K562 (cell line): ENCODE data around the gene CCSER1. TPM values are rescaled to one million over a fixed set of nuclear protein-coding genes. Genes with fewer than 3 reads are reported as not detected.

Experiments
- ATAC-seq: fragments of 200-7000 bp; cut with Tn5 transposase; 3 replicates; pipeline ENCODE4 v1.9.1; 2020; ENCODE audit warnings: moderate library complexity
- BruUV-seq: library from RNA; stranded (reverse); fragments of 400-500 nt; replicated peaks from 2 replicates; lab custom pipeline; 2021; lab: Mats Ljungman, UMichigan
- CTCF ChIA-PET: fragments of 300-600 bp; formaldehyde crosslinking; extraction: SDS; loops from one replicate; lab custom pipeline; 2021; ENCODE audit warnings: low intra/inter-chr PET ratio; lab: Yijun Ruan, JAX
- POLR2A ChIA-PET: fragments of 300-600, 350-650 bp; sonication (Branson Sonifier 250); formaldehyde crosslinking; extraction: SDS; loops from one replicate; lab custom pipeline; 2021; ENCODE audit warnings: antibody characterized with exemption, inconsistent platforms; lab: Yijun Ruan, JAX
- DNase-seq, 4 experiments: peaks; one replicate each; pipeline versions ENCODE4 v3.0.0 to v3.0.0-alpha.2; 2011 to 2018; ENCODE audit warnings: low spot score in 3 of 4, mixed read lengths in 3 of 4; ENCODE audit errors: extremely low read depth in 1 of 4
- FAIRE-seq: peaks from 2 replicates; lab custom pipeline; 2011; peaks lifted over from hg19 to GRCh38; lab: Jason Lieb, UNC
- H2AFZ ChIP-seq: 2 replicates; pipeline ENCODE4 v1.6.0; 2011; ENCODE audit warnings: low read depth, low read length, control low read depth, inconsistent platforms
- H3K27ac ChIP-seq: fragments of 200-600 bp; 3 replicates; pipeline ENCODE4 v1.8.0; 2011; ENCODE audit warnings: low read depth, mild to moderate bottlenecking, control low read depth, inconsistent platforms, low read length, moderate library complexity, mixed read lengths; ENCODE audit errors: extremely low read depth
- H3K27me3 ChIP-seq, 2 experiments: fragments of 300-600 bp in 1 of 2; 2 replicates in 1 of 2; 3 replicates in 1 of 2; pipeline versions ENCODE4 v1.6.0 to v1.8.0; 2011; ENCODE audit warnings: inconsistent platforms in 2 of 2, low read length in 2 of 2, mild to moderate bottlenecking in 1 of 2, mixed read lengths in 1 of 2, moderate library complexity in 1 of 2; ENCODE audit not compliant: control insufficient read depth in 2 of 2, insufficient read depth in 2 of 2
- H3K36me3 ChIP-seq: fragments of 300-600 bp; 3 replicates; pipeline ENCODE4 v1.8.0; 2011; ENCODE audit warnings: mild to moderate bottlenecking, low read length, inconsistent platforms; ENCODE audit not compliant: control insufficient read depth, insufficient read depth
- H3K4me1 ChIP-seq, 2 experiments: fragments of 200-600 bp in 1 of 2; replicated peaks in 1 of 2; 2 replicates in 1 of 2; 3 replicates in 1 of 2; pipeline versions ENCODE4 v1.5.1 to v1.8.0; 2011; ENCODE audit warnings: inconsistent platforms in 2 of 2, low read length in 2 of 2, mild to moderate bottlenecking in 1 of 2, mixed read lengths in 1 of 2, moderate library complexity in 1 of 2; ENCODE audit not compliant: control insufficient read depth in 2 of 2, insufficient read depth in 2 of 2
- H3K4me2 ChIP-seq: 2 replicates; pipeline ENCODE4 v1.6.1; 2011; ENCODE audit warnings: low read length, control low read depth, inconsistent platforms, mixed read lengths; ENCODE audit not compliant: insufficient read depth
- H3K4me3 ChIP-seq: fragments of 200-600 bp; sonication (generic), shearing (Covaris generic); 2 replicates; pipeline ENCODE4 v1.5.1; 2016; ENCODE audit warnings: control low read depth, inconsistent platforms
- H3K79me2 ChIP-seq: fragments of 200-600 bp; 3 replicates; pipeline ENCODE4 v1.8.0; 2011; ENCODE audit warnings: low read length, inconsistent platforms; ENCODE audit not compliant: control insufficient read depth, insufficient read depth
- H3K9ac ChIP-seq, 2 experiments: 2 replicates each; pipeline versions ENCODE4 v1.6.0 to v1.6.1; 2011; ENCODE audit warnings: low read depth in 2 of 2, low read length in 2 of 2, control low read depth in 1 of 2, inconsistent platforms in 1 of 2, mild to moderate bottlenecking in 1 of 2, mixed read lengths in 1 of 2; ENCODE audit not compliant: insufficient read depth in 1 of 2
- H3K9me1 ChIP-seq: one replicate; pipeline ENCODE4 v1.6.0; 2011; ENCODE audit warnings: inconsistent platforms, mild to moderate bottlenecking, low read length, moderate library complexity; ENCODE audit not compliant: control insufficient read depth, insufficient read depth
- H3K9me3 ChIP-seq: replicated peaks from 2 replicates; pipeline ENCODE4 v1.5.1; 2011; ENCODE audit warnings: low read depth, low read length, inconsistent platforms; ENCODE audit not compliant: control insufficient read depth, insufficient read depth
- H4K20me1 ChIP-seq: replicated peaks from 2 replicates; pipeline ENCODE4 v1.6.1; 2011; ENCODE audit warnings: low read length, inconsistent platforms, mixed read lengths; ENCODE audit not compliant: control insufficient read depth, insufficient read depth
- ATF2 ChIP-seq: sonication (generic); formaldehyde crosslinking; IDR thresholded peaks from 2 replicates; pipeline ENCODE4 v1.8.1; 2022; ENCODE audit warnings: missing genetic modification reagents
- BRF2 ChIP-seq: IDR thresholded peaks from 3 replicates; pipeline ENCODE4 v1.6.1; 2011; ENCODE audit warnings: borderline replicate concordance, mild to moderate bottlenecking; ENCODE audit not compliant: insufficient read length, insufficient read depth
- CC2D1A ChIP-seq: fragments of 450-650 bp; IDR thresholded peaks from 2 replicates; pipeline ENCODE4 v1.6.1; 2017; ENCODE audit warnings: mild to moderate bottlenecking
- COPS2 ChIP-seq: fragments of 450-650 bp; conservative IDR thresholded peaks from 2 replicates; pipeline ENCODE4 v1.6.1; 2016; ENCODE audit warnings: mild to moderate bottlenecking, moderate library complexity
- DLX4 ChIP-seq: fragments of 250-450 bp; sonication (Bioruptor Pico); IDR thresholded peaks from 2 replicates; pipeline ENCODE4 v1.6.1; 2021; ENCODE audit warnings: mild to moderate bottlenecking
- E2F4 ChIP-seq: sonication (generic); formaldehyde crosslinking; IDR thresholded peaks from 2 replicates; pipeline ENCODE4 v1.8.0; 2022; ENCODE audit warnings: mild to moderate bottlenecking, low read depth, missing genetic modification reagents
- E2F5 ChIP-seq: sonication (generic); formaldehyde crosslinking; IDR thresholded peaks from 2 replicates; pipeline ENCODE4 v1.8.0; 2022; ENCODE audit warnings: mild to moderate bottlenecking, missing genetic modification reagents
- HMBOX1 ChIP-seq: sonication (generic); IDR thresholded peaks from 2 replicates; pipeline ENCODE4 v1.6.1; 2016
- HMG20A ChIP-seq: fragments of 450-650 bp; formaldehyde crosslinking; conservative IDR thresholded peaks from 2 replicates; pipeline ENCODE4 v1.4.0; 2020; ENCODE audit warnings: mild to moderate bottlenecking, mixed read lengths
- NBN ChIP-seq: fragments of 450-650 bp; IDR thresholded peaks from 2 replicates; pipeline ENCODE4 v1.6.1; 2016; ENCODE audit warnings: low read depth, mild to moderate bottlenecking
- PTBP1 ChIP-seq: fragments of 200-400 bp; formaldehyde crosslinking; IDR thresholded peaks from 2 replicates; pipeline ENCODE4 v1.6.1; 2017; ENCODE audit warnings: low read depth, low read length
- SAP30 ChIP-seq: fragments of 200-600 bp; sonication (generic); IDR thresholded peaks from 2 replicates; pipeline ENCODE4 v1.6.1; 2012; ENCODE audit warnings: borderline replicate concordance, low read depth, mild to moderate bottlenecking, moderate library complexity, low read length, control low read depth, inconsistent platforms; ENCODE audit not compliant: insufficient read depth, poor library complexity, severe bottlenecking
- SREBF1 ChIP-seq: fragments of 150-350 bp; IDR thresholded peaks from 2 replicates; pipeline ENCODE4 v1.6.1; 2014; ENCODE audit warnings: antibody characterized with exemption, low read depth, low read length, borderline replicate concordance
- TBL1XR1 ChIP-seq, 2 experiments: IDR thresholded peaks; 2 replicates each; pipeline ENCODE4 v1.6.1; 2012; ENCODE audit warnings: improper control_type of control experiment in 2 of 2, low read length in 2 of 2, mild to moderate bottlenecking in 1 of 2
- WGBS: fragments of 100-300 bp; shearing (Covaris generic); methylation state at CpG from one replicate; pipeline ENCODE4 v1.1.6; 2016; ENCODE audit warnings: low coverage, mixed read lengths; ENCODE audit not compliant: insufficient coverage; ENCODE audit errors: missing lambda C conversion rate; 5-methylcytosine and 5-hydroxymethylcytosine counted together
- in situ Hi-C: fragments of 300-500 bp; cut with MboI; formaldehyde crosslinking; loops from 4 replicates; pipeline ENCODE4 v1.15.0; 2018; ENCODE audit warnings: inconsistent platforms, mixed read lengths
- intact Hi-C: fragments of 100-400 bp; cut with micrococcal nuclease; formaldehyde crosslinking; loops from 2 replicates; pipeline ENCODE4 v1.14.2; 2022
- polyA plus RNA-seq, 8 experiments: library from polyadenylated mRNA; depleted of rRNA in 4 of 8; stranded (reverse) in 5 of 8; unstranded in 3 of 8; fragments of >200 nt; fragmentation: Nextera tagmentation in 2 of 8; fragmentation: Illumina TruSeq in 1 of 8; extraction: Ambion mirVana in 2 of 8; extraction: Trizol in 1 of 8; gene quantifications; 2 replicates each; pipeline versions ENCODE4 v1.2.1 to v1.2.3, GENCODE V29; 2011 to 2014; ENCODE audit warnings: inconsistent platforms in 1 of 8, missing spikeins in 1 of 8
- total RNA-seq, 7 experiments: library from RNA; depleted of rRNA in 6 of 7; stranded (reverse); fragments of >200 nt in 6 of 7; fragmentation: Illumina TruSeq in 2 of 7; extraction: Trizol in 2 of 7; gene quantifications; 2 replicates each; pipeline versions ENCODE4 v1.2.1 to v1.2.3, GENCODE V29; 2011 to 2021; ENCODE audit warnings: low replicate concordance in 1 of 7

CCSER1 gene
- total and polyA plus RNA-seq, 9 of the 15 experiments (the other 6 are each of a cell fraction or from before 2014, with no cell fraction given), result not detected

GRCh38 chr4:90174621-90175023 is 47.4 kb downstream of the CCSER1 start:
- intact Hi-C loops, result no loop called here
- Histone ChIP-seq H3K27me3 (no peaks in the 10 kb centered on the region), H3K27ac (no peak overlapping the region), H3K9me1 (no peaks in the 10 kb centered on the region), H3K9me3 (no peaks in the 10 kb centered on the region), H3K4me3 (no peak overlapping the region), H3K36me3 (no peaks in the 10 kb centered on the region), H2AFZ (no peak overlapping the region), H3K9ac (no peak overlapping the region), H3K4me2 (no peak overlapping the region), H3K4me1 (no peaks in the 10 kb centered on the region), H3K79me2 (no peaks in the 10 kb centered on the region), H4K20me1 (no peaks in the 10 kb centered on the region)
- no TSS peak for BruUV-seq
- no peak for ATAC-seq
- 0% methylated on average over 3 of the region's 3 CpGs for WGBS
- no peak for DNase-seq
- ChIA-PET POLR2A (no interaction called here), CTCF (interaction anchor here (0.6 kb wide), 1 partner anchor 8 kb away, joined by 3 read pairs; no protein-coding TSS in a partner anchor)
- in situ Hi-C loops, result no loop called here
- FAIRE-seq, result no peak
- no peak for TF ChIP-seq E2F5 (CRISPR knock-in tag)
- no peak for TF ChIP-seq PTBP1
- no peak for TF ChIP-seq HMG20A
- no peak for TF ChIP-seq E2F4 (CRISPR knock-in tag)
- TF ChIP-seq CC2D1A, result no peak
- TF ChIP-seq NBN, result no peak
- no peak for TF ChIP-seq COPS2
- TF ChIP-seq SREBF1, result no peak
- no peak for TF ChIP-seq DLX4 (CRISPR knock-in tag)
- TF ChIP-seq HMBOX1, result no peak
- no peak for TF ChIP-seq SAP30
- TF ChIP-seq BRF2, result no peak
- no peak for TF ChIP-seq ATF2 (CRISPR knock-in tag)
- no peak for TF ChIP-seq TBL1XR1 (IDR thresholded peaks at IDR 0.05; ENCODE audit: low read length in 2 of 2)
